Motor neuron (in vitro differentiated cells): ENCODE data around the gene RECQL5. TPM values are rescaled to one million over a fixed set of nuclear protein-coding genes. Genes with fewer than 3 reads are reported as not detected.
A peak's percentile ranks its signal among the peaks of the same experiment; 100 is the strongest.

ENCODE experiments used
- ATAC-seq, 8 experiments: fragments of 200-7000 bp; cut with Tn5 transposase; replicated peaks in 6 of 8; 2 replicates each; pipeline ENCODE4 v1.8.0; 2021; ENCODE audit warnings: mild to moderate bottlenecking in 8 of 8, moderate library complexity in 8 of 8
- H3K27ac ChIP-seq, 2 donors: fragments of 250-450 bp; sonication (Bioruptor Pico); 2 replicates each; pipeline ENCODE4 v1.9.0; 2021; ENCODE audit warnings: antibody characterized with exemption in 2 of 2, mild to moderate bottlenecking in 2 of 2, moderate library complexity in 1 of 2
- H3K4me1 ChIP-seq, 2 donors: fragments of 250-450 bp; sonication (Bioruptor Pico); replicated peaks in 1 of 2; 2 replicates each; pipeline ENCODE4 v1.6.1; 2021; ENCODE audit warnings: antibody characterized with exemption in 2 of 2, mild to moderate bottlenecking in 2 of 2, moderate library complexity in 1 of 2
- H3K4me3 ChIP-seq, 5 donors: fragments of 250-450 bp; sonication (Bioruptor Pico); 2 replicates each; pipeline ENCODE4 v1.9.0; 2021; ENCODE audit warnings: antibody characterized with exemption in 5 of 5, mild to moderate bottlenecking in 5 of 5, moderate library complexity in 4 of 5
- WGBS, 10 experiments: fragments of 450-650 bp; shearing (Covaris generic); methylation state at CpG; one replicate each; pipeline ENCODE4 v1.0.0; 2022; 5-methylcytosine and 5-hydroxymethylcytosine counted together
- in situ Hi-C, 9 experiments: fragments of 400-800 bp; cut with MboI; loops; one replicate each; pipeline ENCODE4 v1.15.0; 2021; ENCODE audit warnings: low sequenced_read_pairs in 9 of 9, low pct_unique_long_range_greater_than_20kb in 2 of 9; ENCODE audit not compliant: unreplicated experiment in 9 of 9
- total RNA-seq, 8 experiments: library from RNA; unstranded; fragments of 300-600 nt; gene quantifications; 2 replicates each; pipeline versions ENCODE4 v1.2.3 to v1.2.4, GENCODE V29; 2022

Gene RECQL5
- total RNA-seq, 8 experiments from 2014 or later, result 12.6 to 58.3 (median 22.8) TPM

GRCh38 chr17:75614556-75615270, 52.2 kb downstream of the RECQL5 start:
- Histone ChIP-seq H3K4me1 (no peaks in the 10 kb centered on the region), H3K4me3 (no peak overlapping the region), H3K27ac (no peak overlapping the region)
- 0 to 100% (median 89%) methylated on average over 1 to 4 of the region's 19 CpGs; no CpG with 5 or more reads in 7 of the 10 experiments for WGBS, 10 experiments
- peak in 2 of 8 experiments; percentile 6 for ATAC-seq
- in situ Hi-C loops, result no loop called here

- in situ Hi-C loops, result no loop called here
- ATAC-seq, result peak in 4 of 8 experiments; percentile 6 to 23 (median 16)
- Histone ChIP-seq H3K4me3 (no peak overlapping the region), H3K4me1 (no peaks in the 10 kb centered on the region), H3K27ac (no peak overlapping the region)
- WGBS, 10 experiments, result no CpG with 5 or more reads among the region's 12 CpGs
These were observed 52.9 kb downstream of the RECQL5 start for GRCh38 chr17:75614006-75614405.

- no peak overlapping the region for H3K27ac ChIP-seq
- no peaks in the 10 kb centered on the region for H3K4me1 ChIP-seq
- 70 to 100% (median 97%) methylated on average over 1 to 6 of the region's 27 CpGs; no CpG with 5 or more reads in 6 of the 10 experiments for WGBS, 10 experiments
- no peak overlapping the region for H3K4me3 ChIP-seq
- in situ Hi-C loops, result no loop called here
- ATAC-seq, result peak in 1 of 8 experiments; percentile 10
These were observed 53.9 kb downstream of the RECQL5 start for GRCh38 chr17:75612906-75613626.

GRCh38 chr17:75611851-75612429, 55.0 kb downstream of the RECQL5 start:
- Histone ChIP-seq H3K4me1 (no peaks in the 10 kb centered on the region), H3K27ac (no peak overlapping the region), H3K4me3 (no peak overlapping the region)
- in situ Hi-C loops, result no loop called here
- ATAC-seq, result no peak
- 50 to 100% (median 89%) methylated on average over 1 to 13 of the region's 20 CpGs; no CpG with 5 or more reads in 3 of the 10 experiments for WGBS, 10 experiments

- H3K4me1 ChIP-seq, result no peaks in the 10 kb centered on the region
- H3K27ac ChIP-seq, result no peak overlapping the region
- no peak overlapping the region for H3K4me3 ChIP-seq
- in situ Hi-C loops, result no loop called here
- peak in 6 of 8 experiments; percentile 8 to 86 (median 21) for ATAC-seq
- 83 to 100% (median 94%) methylated on average over 1 to 8 of the region's 25 CpGs; no CpG with 5 or more reads in 6 of the 10 experiments for WGBS, 10 experiments
These were observed 56.6 kb downstream of the RECQL5 start for GRCh38 chr17:75610103-75610984.

- in situ Hi-C loops, result no loop called here
- H3K4me1 ChIP-seq, result no peaks in the 10 kb centered on the region
- H3K27ac ChIP-seq, result no peak overlapping the region
- H3K4me3 ChIP-seq, result no peak overlapping the region
- 64 to 100% (median 80%) methylated on average over 1 to 5 of the region's 5 CpGs; no CpG with 5 or more reads in 3 of the 10 experiments for WGBS, 10 experiments
- no peak for ATAC-seq
These were observed 59.9 kb downstream of the RECQL5 start for GRCh38 chr17:75607086-75607485.

GRCh38 chr17:75605790-75606189, 61.2 kb downstream of the RECQL5 start:
- no peak overlapping the region for H3K27ac ChIP-seq
- ATAC-seq, result peak in 1 of 8 experiments; percentile 8
- no peak overlapping the region for H3K4me3 ChIP-seq
- no peaks in the 10 kb centered on the region for H3K4me1 ChIP-seq
- WGBS, 10 experiments, result 40 to 100% (median 72%) methylated on average over 1 to 5 of the region's 16 CpGs; no CpG with 5 or more reads in 5 of the 10 experiments
- in situ Hi-C loops, result no loop called here

GRCh38 chr17:75604034-75604695, 62.8 kb downstream of the RECQL5 start:
- ATAC-seq, result peak in 4 of 8 experiments; percentile 24 to 83 (median 66)
- no peak overlapping the region for H3K27ac ChIP-seq
- in situ Hi-C loops, result no loop called here
- no peak overlapping the region for H3K4me3 ChIP-seq
- WGBS, 10 experiments, result 0 to 80% (median 40%) methylated on average over 1 to 4 of the region's 12 CpGs; no CpG with 5 or more reads in 6 of the 10 experiments
- H3K4me1 ChIP-seq, result no peaks in the 10 kb centered on the region

- Histone ChIP-seq H3K27ac (no peak overlapping the region), H3K4me1 (no peaks in the 10 kb centered on the region), H3K4me3 (no peak overlapping the region)
- peak in 2 of 8 experiments; percentile 11 to 15 for ATAC-seq
- 40 to 58% (median 55%) methylated on average over 1 to 6 of the region's 9 CpGs; no CpG with 5 or more reads in 7 of the 10 experiments for WGBS, 10 experiments
- in situ Hi-C loops, result no loop called here
These were observed 63.8 kb downstream of the RECQL5 start for GRCh38 chr17:75603123-75603522.

GRCh38 chr17:75602644-75603043, 64.3 kb downstream of the RECQL5 start:
- peak in 2 of 8 experiments; percentile 16 to 21 for ATAC-seq
- Histone ChIP-seq H3K4me1 (no peaks in the 10 kb centered on the region), H3K4me3 (no peak overlapping the region), H3K27ac (no peak overlapping the region)
- in situ Hi-C loops, result no loop called here
- 40 to 100% (median 100%) methylated on average over 1 of the region's 12 CpGs; no CpG with 5 or more reads in 7 of the 10 experiments for WGBS, 10 experiments

- Histone ChIP-seq H3K4me1 (no peaks in the 10 kb centered on the region), H3K4me3 (no peak overlapping the region), H3K27ac (no peak overlapping the region)
- in situ Hi-C loops, result no loop called here
- 32 to 100% (median 65%) methylated on average over 1 to 16 of the region's 28 CpGs; no CpG with 5 or more reads in 4 of the 10 experiments for WGBS, 10 experiments
- peak; percentile 44 to 88 (median 56) for ATAC-seq
These were observed 65.6 kb downstream of the RECQL5 start for GRCh38 chr17:75601057-75601987.
